ENCODE measurements around the gene FDX2.

- no peak for TF ChIP-seq ZNF274 (IDR thresholded peaks at IDR 0.05; ENCODE audit: low read depth, low read length)
- TF ChIP-seq YY1 (IDR thresholded peaks at IDR 0.05; ENCODE audit: insufficient read depth, insufficient read length) = no peak
Measured at GRCh38 chr19:10269333-10270179, 46.3 kb downstream of the FDX2 start.

All from NT2/D1 (cell line).